Measurements from ENCODE around the gene CBLIF. TPM values are rescaled to one million over a fixed set of nuclear protein-coding genes. Genes with fewer than 3 reads are reported as not detected.

Gene CBLIF
- total and polyA plus RNA-seq, 2 of the 13 experiments (the other 11 are each of a cell fraction or from before 2014, with no cell fraction given): not detected

- no peak for TF ChIP-seq RARA (CRISPR knock-in tag; IDR thresholded peaks at IDR 0.05)
- TF ChIP-seq ZNF703 (CRISPR knock-in tag; IDR thresholded peaks at IDR 0.05; ENCODE audit: borderline replicate concordance): peak; percentile 78; the same call in 1 of the 2 replicates
- TF ChIP-seq ZBED4 (CRISPR knock-in tag; IDR thresholded peaks at IDR 0.05; ENCODE audit: borderline replicate concordance): peak; percentile 53; the same call in 1 of the 2 replicates
- TF ChIP-seq GPBP1L1 (CRISPR knock-in tag; IDR thresholded peaks at IDR 0.05): no peak
- TF ChIP-seq SIX4 (CRISPR knock-in tag; IDR thresholded peaks at IDR 0.05): 0 out of 2 replicates have a peak, but pooled peaks have one; percentile 45
- TF ChIP-seq ZNF30 (CRISPR knock-in tag; IDR thresholded peaks at IDR 0.05): no peak
- no peak for TF ChIP-seq E2F1 (CRISPR knock-in tag; IDR thresholded peaks at IDR 0.05)
- no peak for TF ChIP-seq ZNF839 (CRISPR knock-in tag; IDR thresholded peaks at IDR 0.05; ENCODE audit: borderline replicate concordance)
- no peak for TF ChIP-seq CENPBD1 (CRISPR knock-in tag; IDR thresholded peaks at IDR 0.05; ENCODE audit: borderline replicate concordance, low read depth)
- TF ChIP-seq KLF16 (CRISPR knock-in tag; IDR thresholded peaks at IDR 0.05): peak in 1 of 2 experiments; percentile 82; a peak in 2 of 4 replicates
- TF ChIP-seq ZKSCAN5 (CRISPR knock-in tag; IDR thresholded peaks at IDR 0.05): no peak
- TF ChIP-seq ZNF160 (CRISPR knock-in tag; IDR thresholded peaks at IDR 0.05): peak; percentile 89
- peak; percentile 53; the same call in 1 of the 2 replicates for TF ChIP-seq ZBTB38 (CRISPR knock-in tag; IDR thresholded peaks at IDR 0.05)
- TF ChIP-seq NBN (conservative IDR thresholded peaks at IDR 0.05): no peak
- no peak for TF ChIP-seq ZBTB37 (CRISPR knock-in tag; IDR thresholded peaks at IDR 0.05)
- TF ChIP-seq ZBTB2 (CRISPR knock-in tag; IDR thresholded peaks at IDR 0.05; ENCODE audit: low read depth): no peak
- TF ChIP-seq SIX1 (CRISPR knock-in tag; IDR thresholded peaks at IDR 0.05; ENCODE audit: borderline replicate concordance): no peak
- no peak for TF ChIP-seq JDP2 (CRISPR knock-in tag; IDR thresholded peaks at IDR 0.05; ENCODE audit: borderline replicate concordance)
- no peak for TF ChIP-seq ZNF644 (CRISPR knock-in tag; IDR thresholded peaks at IDR 0.05; ENCODE audit: low read depth)
- TF ChIP-seq HNF4A (CRISPR knock-in tag; IDR thresholded peaks at IDR 0.05): peak; percentile 29; the same call in 1 of the 2 replicates
Observed at GRCh38 chr11:59810189-59810910, 34.9 kb downstream of the CBLIF start, which contains the start of gene MRPL16 (continued).
